ENCODE data around the gene MYL10. TPM values are rescaled to one million over a fixed set of nuclear protein-coding genes. Genes with fewer than 3 reads are reported as not detected.

The MYL10 gene
- total RNA-seq, 1 experiment from 2014 or later = not detected

GRCh38 chr7:101677391-101677790 lies 48.3 kb upstream of the MYL10 start:
- Histone ChIP-seq H3K27ac (no peak overlapping the region), H3K79me2 (ENCODE audit: low read depth) (no peaks in the 10 kb centered on the region), H3K4me1 (replicated peaks; ENCODE audit: insufficient read depth) (peaks cover 17% of the 10 kb centered on the region), H3K4me3 (no peak overlapping the region), H3F3A (ENCODE audit: insufficient read depth, low read depth) (peaks cover 6% of the 10 kb centered on the region; the same call in 1 of the 2 replicates), H3K27me3 (ENCODE audit: insufficient read depth, low read depth) (no peaks in the 10 kb centered on the region), H3K36me3 (ENCODE audit: low read depth) (no peaks in the 10 kb centered on the region), H2AFZ (no peak overlapping the region), H3K9me2 (ENCODE audit: insufficient read depth) (no peaks in the 10 kb centered on the region), H4K20me1 (ENCODE audit: insufficient read depth) (no peaks in the 10 kb centered on the region), H3K4me2 (no peak overlapping the region), H3K9me3 (ENCODE audit: insufficient read depth, low read depth) (no peaks in the 10 kb centered on the region)
- ChIA-PET CTCF (no interaction called here), POLR2A (ENCODE audit: unreplicated experiment) (no interaction called here)
- DNase-seq = no peak
- BruUV-seq (replicated peaks) = no TSS peak
- TF ChIP-seq EZH2 (IDR thresholded peaks at IDR 0.05; ENCODE audit: low read depth) (no peak), CTCF (conservative IDR thresholded peaks at IDR 0.05) (no peak)
- intact Hi-C loops (cut with micrococcal nuclease; ENCODE audit: unreplicated experiment) = no loop called here

GRCh38 chr7:101676956-101677355 lies 47.9 kb upstream of the MYL10 start:
- POLR2A ChIA-PET (ENCODE audit: unreplicated experiment) = no interaction called here

GRCh38 chr7:101676062-101676598 lies 47.0 kb upstream of the MYL10 start:
- intact Hi-C loops (cut with micrococcal nuclease; ENCODE audit: unreplicated experiment) = no loop called here
- no peak overlapping the region for H2AFZ ChIP-seq
- no peaks in the 10 kb centered on the region for H3K79me2 ChIP-seq (ENCODE audit: low read depth)
- ChIA-PET POLR2A (ENCODE audit: unreplicated experiment) (no interaction called here), CTCF (no interaction called here)
- peaks cover 12% of the 10 kb centered on the region for H3K4me1 ChIP-seq (replicated peaks; ENCODE audit: insufficient read depth)
- H3K27me3 ChIP-seq (ENCODE audit: insufficient read depth, low read depth) = no peaks in the 10 kb centered on the region
- no peaks in the 10 kb centered on the region for H3K9me2 ChIP-seq (ENCODE audit: insufficient read depth)
- H4K20me1 ChIP-seq (ENCODE audit: insufficient read depth) = no peaks in the 10 kb centered on the region
- DNase-seq = no peak
- H3F3A ChIP-seq (ENCODE audit: insufficient read depth, low read depth) = no peaks in the 10 kb centered on the region; the same call in 1 of the 2 replicates
- no peaks in the 10 kb centered on the region for H3K36me3 ChIP-seq (ENCODE audit: low read depth)
- H3K4me2 ChIP-seq = no peak overlapping the region
- BruUV-seq (replicated peaks) = no TSS peak
- H3K4me3 ChIP-seq = no peak overlapping the region
- no peaks in the 10 kb centered on the region for H3K9me3 ChIP-seq (ENCODE audit: insufficient read depth, low read depth)
- no peak overlapping the region for H3K27ac ChIP-seq
- TF ChIP-seq EZH2 (IDR thresholded peaks at IDR 0.05; ENCODE audit: low read depth) = no peak
- no peak for TF ChIP-seq CTCF (conservative IDR thresholded peaks at IDR 0.05)

More at GRCh38 chr7:101676956-101677355, 47.9 kb upstream of the MYL10 start:
- no peak for DNase-seq
- H3K4me2 ChIP-seq = no peak overlapping the region
- no peaks in the 10 kb centered on the region for H3K79me2 ChIP-seq (ENCODE audit: low read depth)
- H4K20me1 ChIP-seq (ENCODE audit: insufficient read depth) = no peaks in the 10 kb centered on the region
- no peaks in the 10 kb centered on the region for H3K9me3 ChIP-seq (ENCODE audit: insufficient read depth, low read depth)
- no peaks in the 10 kb centered on the region for H3K27me3 ChIP-seq (ENCODE audit: insufficient read depth, low read depth)
- CTCF ChIA-PET = no interaction called here
- TF ChIP-seq EZH2 (IDR thresholded peaks at IDR 0.05; ENCODE audit: low read depth) = no peak
- TF ChIP-seq CTCF (conservative IDR thresholded peaks at IDR 0.05) = no peak
- H3K36me3 ChIP-seq (ENCODE audit: low read depth) = no peaks in the 10 kb centered on the region
- H3K9me2 ChIP-seq (ENCODE audit: insufficient read depth) = no peaks in the 10 kb centered on the region
- no peak overlapping the region for H2AFZ ChIP-seq
- H3K27ac ChIP-seq = no peak overlapping the region
- intact Hi-C loops (cut with micrococcal nuclease; ENCODE audit: unreplicated experiment) = no loop called here
- H3F3A ChIP-seq (ENCODE audit: insufficient read depth, low read depth) = peaks cover 6% of the 10 kb centered on the region; the same call in 1 of the 2 replicates
- no TSS peak for BruUV-seq (replicated peaks)
- peaks cover 17% of the 10 kb centered on the region for H3K4me1 ChIP-seq (replicated peaks; ENCODE audit: insufficient read depth)
- H3K4me3 ChIP-seq = no peak overlapping the region
